Rectal smooth muscle tissue (tissue), 1 donor: ENCODE results near the gene ACOX1.

Experiments
- H3K27ac ChIP-seq: one replicate; pipeline ENCODE4 v1.7.0; 2013; ENCODE audit warnings: low read depth, low read length, inconsistent platforms
- H3K27me3 ChIP-seq: one replicate; pipeline ENCODE4 v1.7.0; 2013; ENCODE audit warnings: low read length; ENCODE audit not compliant: control insufficient read depth, insufficient read depth
- H3K36me3 ChIP-seq: one replicate; pipeline ENCODE4 v1.7.0; 2013; ENCODE audit warnings: low read length; ENCODE audit not compliant: control insufficient read depth, insufficient read depth
- H3K4me1 ChIP-seq: one replicate; pipeline ENCODE4 v1.7.0; 2013; ENCODE audit warnings: low read length; ENCODE audit not compliant: control insufficient read depth, insufficient read depth
- H3K4me3 ChIP-seq: one replicate; pipeline ENCODE4 v1.7.0; 2013; ENCODE audit warnings: low read length
- H3K9ac ChIP-seq: one replicate; pipeline ENCODE4 v1.7.0; 2013; ENCODE audit warnings: low read length

ACOX1 gene

DNA sequence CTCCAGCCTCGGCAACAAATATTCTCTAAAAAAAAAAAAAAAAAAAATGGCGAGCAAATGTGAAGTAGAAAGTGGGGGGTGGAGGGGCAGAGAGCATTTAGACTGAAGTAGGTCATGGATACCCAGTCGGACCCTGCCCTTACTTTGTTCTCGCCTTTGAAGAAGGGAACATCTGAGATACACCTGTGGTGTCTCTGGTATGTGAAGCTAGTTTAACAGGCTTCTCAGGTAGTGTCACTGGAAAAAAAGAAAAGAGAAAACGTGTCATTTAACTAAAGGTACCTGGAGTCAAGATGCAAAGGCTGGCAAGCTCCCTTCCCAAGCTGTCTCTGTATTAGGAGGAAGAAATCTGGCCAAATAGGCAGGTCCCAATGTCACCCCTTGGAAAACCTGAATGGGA, 46.1 kb downstream of the ACOX1 start:
- H3K9ac ChIP-seq: no peak overlapping the region
- no peak overlapping the region for H3K4me3 ChIP-seq
- H3K27me3 ChIP-seq: no peaks in the 10 kb centered on the region
- H3K36me3 ChIP-seq: peaks cover 2% of the 10 kb centered on the region
- H3K4me1 ChIP-seq: no peaks in the 10 kb centered on the region
- H3K27ac ChIP-seq: no peak overlapping the region

DNA sequence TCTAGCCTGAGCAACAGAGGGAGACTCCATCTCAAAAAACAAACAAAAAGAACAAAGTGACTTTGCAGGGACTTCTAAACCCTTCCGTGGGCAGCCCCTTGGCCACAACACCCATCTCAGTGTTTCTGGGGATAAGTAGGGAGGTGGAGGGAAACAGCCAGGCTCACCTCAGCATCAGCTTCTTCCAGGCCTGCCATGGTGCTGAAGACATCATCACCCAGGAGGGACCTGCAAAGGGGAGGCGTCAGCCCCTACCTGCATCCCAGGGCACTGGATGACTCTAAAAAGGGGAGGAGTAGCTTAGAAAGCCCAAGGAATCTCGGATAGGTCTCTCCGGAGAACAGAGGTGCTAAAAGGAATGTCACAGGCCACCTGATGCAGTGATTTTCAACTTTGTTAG, 47.9 kb downstream of the ACOX1 start:
- no peaks in the 10 kb centered on the region for H3K4me1 ChIP-seq
- H3K27ac ChIP-seq: no peak overlapping the region
- peaks cover 4% of the 10 kb centered on the region for H3K36me3 ChIP-seq
- H3K9ac ChIP-seq: no peak overlapping the region
- no peak overlapping the region for H3K4me3 ChIP-seq
- no peaks in the 10 kb centered on the region for H3K27me3 ChIP-seq

DNA sequence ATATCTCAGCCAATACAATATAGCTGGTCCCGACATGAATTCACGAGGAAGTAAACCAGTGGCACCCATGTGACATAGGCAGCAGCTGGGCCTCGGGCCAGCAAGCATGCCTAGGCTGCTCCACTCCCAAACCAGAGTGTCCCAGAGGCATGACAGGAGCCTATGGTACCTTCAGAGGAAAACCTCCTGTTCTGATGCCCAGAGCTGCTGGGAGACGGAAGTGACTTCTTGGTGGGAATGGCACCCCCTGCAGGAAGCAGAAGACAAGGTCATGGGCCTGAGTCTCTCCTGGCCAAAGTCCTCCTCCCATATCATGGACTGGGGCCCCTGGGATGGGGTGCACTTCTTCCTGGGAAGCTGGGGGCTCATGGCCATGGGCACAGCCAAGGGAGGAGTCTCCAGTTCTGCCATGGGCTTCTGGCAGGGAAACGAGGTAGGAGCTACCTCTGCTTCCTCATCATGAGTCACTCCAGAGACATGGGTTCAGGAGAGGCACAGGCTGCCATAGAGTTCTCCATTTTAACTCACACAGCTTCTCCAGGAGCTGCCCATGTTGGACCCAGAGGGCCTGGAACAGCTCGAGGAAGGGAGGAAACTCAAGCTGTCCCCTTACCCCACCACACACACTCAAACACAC, 51.6 kb downstream of the ACOX1 start:
- no peak overlapping the region for H3K27ac ChIP-seq
- H3K4me3 ChIP-seq: no peak overlapping the region

DNA sequence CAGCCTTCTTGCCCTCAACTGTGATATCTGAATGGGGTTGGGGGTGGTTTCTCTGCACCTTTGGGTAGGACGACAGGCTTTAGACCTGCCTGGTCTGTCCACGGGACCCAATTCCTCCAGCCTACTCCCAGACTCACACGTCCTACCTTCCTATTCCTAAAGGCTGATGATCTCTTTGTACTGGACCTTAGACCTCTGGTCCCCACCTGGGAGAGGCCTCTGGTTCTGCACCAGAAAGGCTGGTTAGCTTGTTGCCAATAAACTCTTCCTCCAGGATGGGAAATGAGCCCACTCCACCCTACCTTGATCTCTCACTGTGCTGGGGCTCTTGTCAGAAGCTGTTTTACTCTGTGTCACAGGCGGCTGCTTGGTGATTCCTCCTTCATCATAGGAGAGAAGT, 52.5 kb downstream of the ACOX1 start:
- H3K4me3 ChIP-seq: no peak overlapping the region
- H3K27me3 ChIP-seq: no peaks in the 10 kb centered on the region
- no peak overlapping the region for H3K9ac ChIP-seq
- H3K4me1 ChIP-seq: no peaks in the 10 kb centered on the region
- no peak overlapping the region for H3K27ac ChIP-seq
- H3K36me3 ChIP-seq: peaks cover 4% of the 10 kb centered on the region

More for the DNA sequence above, 51.6 kb downstream of the ACOX1 start:
- Histone ChIP-seq H3K4me1 (no peaks in the 10 kb centered on the region), H3K27me3 (no peaks in the 10 kb centered on the region), H3K9ac (no peak overlapping the region), H3K36me3 (peaks cover 4% of the 10 kb centered on the region)

DNA sequence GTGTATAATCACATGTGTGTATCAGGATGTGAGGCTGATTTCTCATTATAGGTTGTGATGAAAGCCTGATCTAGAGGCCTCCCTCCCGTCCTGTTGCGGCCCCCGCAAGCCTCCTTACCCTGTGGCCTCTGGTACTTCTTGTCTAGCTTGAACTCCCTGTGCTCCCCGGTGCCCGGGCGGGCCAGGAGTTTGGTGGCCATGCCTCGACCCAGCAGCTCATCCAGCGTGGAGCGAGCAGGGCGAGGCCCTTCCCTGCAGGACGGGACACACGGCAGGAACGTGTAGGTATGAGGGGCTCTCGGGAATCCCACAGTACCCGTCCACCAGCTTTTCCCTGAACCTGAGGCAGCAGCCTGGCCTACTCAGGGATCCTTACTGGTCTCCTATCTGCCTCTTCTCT, 53.1 kb downstream of the ACOX1 start:
- Histone ChIP-seq H3K27ac (no peak overlapping the region), H3K4me1 (no peaks in the 10 kb centered on the region), H3K4me3 (no peak overlapping the region), H3K36me3 (peaks cover 4% of the 10 kb centered on the region), H3K9ac (no peak overlapping the region), H3K27me3 (no peaks in the 10 kb centered on the region)

DNA sequence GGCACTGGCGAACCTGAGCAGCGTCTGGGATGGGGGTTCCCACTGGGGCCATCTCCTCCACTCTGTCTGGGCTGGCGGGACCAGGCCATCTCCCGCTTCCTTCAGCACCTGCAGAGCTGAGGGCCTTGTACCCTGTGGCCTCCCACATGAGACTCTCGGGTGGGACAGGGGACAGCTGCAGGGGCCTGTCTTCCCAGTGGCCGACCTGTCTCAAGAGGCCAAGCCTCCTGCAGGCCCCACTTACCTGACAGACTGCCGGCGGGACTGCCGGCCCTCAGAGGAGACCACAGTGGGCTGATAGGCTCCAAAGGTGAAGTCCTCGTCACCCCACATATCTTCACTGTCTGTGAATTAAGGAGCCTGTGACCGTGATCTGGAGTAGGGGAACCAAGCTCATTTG, 53.9 kb downstream of the ACOX1 start:
- H3K27me3 ChIP-seq: no peaks in the 10 kb centered on the region

DNA sequence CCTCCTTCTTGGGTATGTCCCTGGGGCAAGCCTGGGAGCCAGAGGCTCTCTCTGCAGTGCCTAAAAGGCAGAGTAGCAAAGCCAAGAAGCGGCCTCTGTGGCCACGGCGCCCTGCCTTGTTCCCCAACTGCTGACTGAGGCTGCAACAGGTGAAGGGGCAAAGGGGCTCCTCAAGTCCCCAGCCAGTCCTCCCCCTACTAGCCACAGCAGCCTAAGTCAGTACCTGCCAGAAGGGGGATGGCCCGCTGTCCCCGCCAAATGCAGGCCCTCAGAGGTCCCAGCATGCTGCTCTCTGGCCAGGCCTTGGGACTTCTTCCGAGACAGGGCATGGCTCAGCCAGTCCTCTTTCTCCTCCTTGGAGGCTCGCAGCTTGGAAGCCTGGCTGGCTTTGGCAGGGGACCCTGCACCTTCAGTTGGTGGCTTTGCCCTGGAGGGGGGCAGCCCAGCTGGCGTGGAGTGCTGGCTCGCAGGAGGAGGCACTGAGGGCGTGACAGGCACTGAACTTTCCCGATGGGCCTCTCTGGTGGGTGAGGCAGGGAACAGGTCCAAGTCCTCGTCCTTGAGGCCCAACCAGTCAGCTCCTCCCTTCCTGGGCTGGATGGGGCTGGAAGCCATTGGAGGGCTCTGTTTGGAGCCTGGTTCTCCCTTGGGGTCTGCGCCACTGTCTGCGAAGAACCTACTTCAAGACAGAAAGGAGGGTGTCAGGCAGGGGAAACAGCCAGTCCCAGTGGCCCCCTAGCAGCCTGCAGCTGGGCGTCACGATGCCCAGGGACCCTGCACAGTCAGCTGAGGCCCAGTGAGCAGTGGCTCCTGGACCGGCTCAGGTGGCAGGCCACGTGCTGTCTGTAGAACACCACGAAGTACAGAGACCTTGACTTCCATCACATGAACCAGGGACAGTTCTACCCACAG, 55.7 kb downstream of the ACOX1 start:
- peaks cover 4% of the 10 kb centered on the region for H3K36me3 ChIP-seq
- no peak overlapping the region for H3K9ac ChIP-seq
- no peak overlapping the region for H3K4me3 ChIP-seq
- no peaks in the 10 kb centered on the region for H3K27me3 ChIP-seq
- H3K27ac ChIP-seq: no peak overlapping the region
- H3K4me1 ChIP-seq: no peaks in the 10 kb centered on the region

More for the DNA sequence above, 53.9 kb downstream of the ACOX1 start:
- Histone ChIP-seq H3K4me1 (no peaks in the 10 kb centered on the region), H3K9ac (no peak overlapping the region), H3K27ac (no peak overlapping the region), H3K4me3 (no peak overlapping the region), H3K36me3 (peaks cover 4% of the 10 kb centered on the region)

DNA sequence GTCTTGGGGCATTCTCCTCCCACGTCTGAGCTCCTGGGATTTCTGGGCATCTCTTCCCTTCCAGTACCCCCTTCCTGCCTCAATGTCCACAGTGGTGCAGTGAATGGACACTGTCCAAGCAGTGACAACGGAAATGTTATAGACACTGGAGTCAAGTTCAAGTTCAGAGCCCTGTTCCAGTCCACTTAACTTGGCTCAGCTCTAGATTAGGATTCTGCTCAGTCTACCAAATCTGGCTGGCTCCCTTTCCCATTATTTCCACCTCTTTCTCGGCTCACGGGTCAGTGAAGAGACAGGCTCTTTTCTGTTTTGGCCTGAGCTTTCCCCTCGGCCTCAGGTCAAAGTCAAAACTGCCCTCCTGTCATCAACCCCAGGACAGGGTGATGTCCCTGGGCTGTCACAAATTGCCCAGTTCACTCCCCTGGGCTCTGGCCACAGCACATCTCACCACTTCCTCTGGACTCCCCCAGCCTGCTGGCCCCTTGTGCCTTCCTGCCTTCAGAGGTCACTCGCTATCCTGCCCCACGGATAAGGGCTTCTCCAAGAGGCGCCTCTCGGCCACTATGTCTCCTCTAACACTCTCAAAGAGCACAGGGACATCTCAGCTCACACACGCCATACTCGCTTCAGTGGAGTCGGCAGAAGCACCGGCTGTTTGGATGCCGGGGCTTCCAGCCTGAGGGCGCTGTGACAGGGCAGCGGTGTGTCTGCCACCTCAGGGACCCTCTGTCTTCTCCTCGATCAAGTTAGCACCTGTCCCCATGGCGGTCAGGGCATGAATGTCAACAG, 56.6 kb downstream of the ACOX1 start:
- H3K4me3 ChIP-seq: no peak overlapping the region
- H3K27ac ChIP-seq: no peak overlapping the region
- H3K27me3 ChIP-seq: no peaks in the 10 kb centered on the region
- H3K4me1 ChIP-seq: no peaks in the 10 kb centered on the region
- H3K36me3 ChIP-seq: no peaks in the 10 kb centered on the region
- no peak overlapping the region for H3K9ac ChIP-seq

DNA sequence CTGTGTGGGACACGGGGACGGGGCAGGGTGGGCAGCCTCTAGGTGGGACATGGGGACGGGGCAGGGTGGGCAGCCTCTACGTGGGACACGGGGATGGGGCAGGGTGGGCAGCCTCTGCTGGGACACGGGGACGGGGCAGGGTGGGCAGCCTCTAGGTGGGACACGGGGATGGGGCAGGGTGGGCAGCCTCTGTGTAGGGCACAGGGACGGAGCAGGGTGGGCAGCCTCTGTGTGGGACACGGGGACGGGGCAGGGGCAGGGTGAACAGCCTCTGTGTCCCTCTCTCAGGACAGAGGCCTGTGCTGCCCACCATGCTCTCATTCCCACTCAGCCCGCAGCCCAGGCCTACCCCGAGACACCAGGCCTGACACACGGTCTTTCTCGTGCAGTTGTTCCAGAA, 57.4 kb downstream of the ACOX1 start:
- no peaks in the 10 kb centered on the region for H3K36me3 ChIP-seq
- H3K9ac ChIP-seq: no peak overlapping the region
- H3K4me1 ChIP-seq: no peaks in the 10 kb centered on the region

DNA sequence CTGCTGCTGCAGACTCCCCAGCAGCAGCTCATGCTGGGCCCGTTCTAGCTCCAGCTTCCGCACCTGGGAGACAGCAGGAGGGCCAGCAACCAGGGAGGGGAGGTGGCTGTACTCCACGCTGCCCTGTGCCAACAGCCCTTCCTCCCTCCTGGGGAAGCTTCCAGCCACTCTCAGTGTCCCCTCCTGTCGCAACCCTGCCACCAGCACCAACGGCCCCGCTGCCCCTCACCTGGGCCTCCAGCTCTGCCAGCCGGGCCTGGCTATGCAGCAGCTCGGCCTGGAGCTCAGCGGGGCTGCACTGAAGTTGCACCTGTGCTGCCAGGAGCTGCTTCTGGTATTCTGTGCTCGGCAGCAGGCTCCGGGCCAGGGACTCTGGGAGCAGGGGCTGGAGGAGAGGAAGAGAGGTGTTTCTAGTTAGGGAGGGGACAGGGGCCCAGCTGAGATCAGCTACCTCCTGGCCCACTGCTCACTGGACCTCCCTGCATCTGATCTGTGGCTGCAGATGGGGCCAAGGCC, 58.9 kb downstream of the ACOX1 start:
- no peak overlapping the region for H3K9ac ChIP-seq
- H3K4me3 ChIP-seq: no peak overlapping the region
- H3K27me3 ChIP-seq: no peaks in the 10 kb centered on the region
- H3K27ac ChIP-seq: no peak overlapping the region
- H3K4me1 ChIP-seq: no peaks in the 10 kb centered on the region
- no peaks in the 10 kb centered on the region for H3K36me3 ChIP-seq

More for the DNA sequence above, 57.4 kb downstream of the ACOX1 start:
- Histone ChIP-seq H3K27ac (no peak overlapping the region), H3K27me3 (no peaks in the 10 kb centered on the region), H3K4me3 (no peak overlapping the region)

DNA sequence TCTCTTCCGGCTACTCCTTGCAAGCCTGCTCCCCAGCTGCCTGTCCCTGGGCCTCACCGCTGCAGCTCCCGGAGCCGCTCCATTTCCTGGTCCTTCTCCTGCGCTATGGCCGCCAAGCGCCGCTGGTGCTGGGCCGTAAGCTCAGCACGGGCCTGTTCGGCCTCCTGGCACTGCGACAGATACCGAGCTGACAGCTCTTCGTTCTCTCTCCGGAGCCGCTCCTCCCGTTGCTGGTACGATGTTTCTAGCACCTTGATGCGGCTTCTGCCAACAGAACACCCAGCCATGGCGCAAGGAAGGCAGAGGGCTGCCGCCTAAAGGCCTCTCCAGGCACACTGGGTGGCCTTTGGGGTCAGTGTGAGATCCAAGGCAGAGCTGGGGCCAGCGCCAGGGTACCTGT, 59.4 kb downstream of the ACOX1 start:
- H3K27me3 ChIP-seq: no peaks in the 10 kb centered on the region
- no peak overlapping the region for H3K27ac ChIP-seq
- no peaks in the 10 kb centered on the region for H3K36me3 ChIP-seq
- H3K4me1 ChIP-seq: no peaks in the 10 kb centered on the region
- H3K9ac ChIP-seq: no peak overlapping the region
- H3K4me3 ChIP-seq: no peak overlapping the region

DNA sequence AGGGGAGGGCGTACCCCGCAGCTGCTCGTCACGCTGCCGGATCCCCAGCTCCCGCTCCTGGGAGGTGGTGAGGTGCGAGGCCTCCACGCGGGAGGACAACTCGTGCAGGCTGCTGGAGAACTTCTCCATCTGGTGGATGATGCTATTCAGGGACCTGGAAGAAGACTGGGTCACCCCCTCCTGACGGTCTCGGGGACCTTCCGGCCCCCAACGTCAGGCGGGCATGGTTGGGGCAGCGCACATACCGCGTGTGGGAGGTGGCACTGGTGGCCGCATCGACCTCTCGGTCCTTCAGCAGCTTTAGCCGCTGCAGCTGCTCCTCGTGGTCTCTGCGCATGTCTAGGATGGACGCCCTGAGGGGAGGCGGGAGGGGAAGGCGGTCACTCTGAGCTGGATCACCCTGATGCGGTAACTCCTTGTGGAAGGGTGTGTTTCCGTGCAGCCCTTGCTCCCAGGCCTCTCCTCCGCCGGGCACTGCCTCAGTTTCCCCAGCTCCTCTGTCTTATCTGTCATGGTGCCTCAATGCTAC, 61.0 kb downstream of the ACOX1 start:
- Histone ChIP-seq H3K4me1 (no peaks in the 10 kb centered on the region), H3K36me3 (no peaks in the 10 kb centered on the region)

More for the DNA sequence above, 61.0 kb downstream of the ACOX1 start:
- Histone ChIP-seq H3K27ac (no peak overlapping the region), H3K4me3 (no peak overlapping the region), H3K27me3 (no peaks in the 10 kb centered on the region), H3K9ac (no peak overlapping the region)
